ENCODE results near the gene SERPINI1. TPM values are rescaled to one million over a fixed set of nuclear protein-coding genes. Genes with fewer than 3 reads are reported as not detected.

Gene SERPINI1
- total and polyA plus RNA-seq, 9 of the 15 experiments (the other 6 are each of a cell fraction or from before 2014, with no cell fraction given) = 1.6 to 9.9 (median 3.5) TPM

- no peak for TF ChIP-seq SNRNP70 (optimal IDR thresholded peaks at IDR 0.05; ENCODE audit: low read depth, low read length)
- no peak for TF ChIP-seq SRSF1 (IDR thresholded peaks at IDR 0.05; ENCODE audit: low read depth, low read length)
- TF ChIP-seq MCM5 (IDR thresholded peaks at IDR 0.05; ENCODE audit: low read depth) = no peak
- no peak for TF ChIP-seq RFX1 (IDR thresholded peaks at IDR 0.05)
- no peak for TF ChIP-seq RBFOX2 (IDR thresholded peaks at IDR 0.05; ENCODE audit: low read depth, low read length)
- TF ChIP-seq, protein P1, sequence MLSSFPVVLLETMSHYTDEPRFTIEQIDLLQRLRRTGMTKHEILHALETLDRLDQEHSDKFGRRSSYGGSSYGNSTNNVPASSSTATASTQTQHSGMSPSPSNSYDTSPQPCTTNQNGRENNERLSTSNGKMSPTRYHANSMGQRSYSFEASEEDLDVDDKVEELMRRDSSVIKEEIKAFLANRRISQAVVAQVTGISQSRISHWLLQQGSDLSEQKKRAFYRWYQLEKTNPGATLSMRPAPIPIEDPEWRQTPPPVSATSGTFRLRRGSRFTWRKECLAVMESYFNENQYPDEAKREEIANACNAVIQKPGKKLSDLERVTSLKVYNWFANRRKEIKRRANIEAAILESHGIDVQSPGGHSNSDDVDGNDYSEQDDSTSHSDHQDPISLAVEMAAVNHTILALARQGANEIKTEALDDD (IDR thresholded peaks at IDR 0.05) = peak; percentile 60; the same call in 1 of the 2 replicates
- TF ChIP-seq, protein P2, sequence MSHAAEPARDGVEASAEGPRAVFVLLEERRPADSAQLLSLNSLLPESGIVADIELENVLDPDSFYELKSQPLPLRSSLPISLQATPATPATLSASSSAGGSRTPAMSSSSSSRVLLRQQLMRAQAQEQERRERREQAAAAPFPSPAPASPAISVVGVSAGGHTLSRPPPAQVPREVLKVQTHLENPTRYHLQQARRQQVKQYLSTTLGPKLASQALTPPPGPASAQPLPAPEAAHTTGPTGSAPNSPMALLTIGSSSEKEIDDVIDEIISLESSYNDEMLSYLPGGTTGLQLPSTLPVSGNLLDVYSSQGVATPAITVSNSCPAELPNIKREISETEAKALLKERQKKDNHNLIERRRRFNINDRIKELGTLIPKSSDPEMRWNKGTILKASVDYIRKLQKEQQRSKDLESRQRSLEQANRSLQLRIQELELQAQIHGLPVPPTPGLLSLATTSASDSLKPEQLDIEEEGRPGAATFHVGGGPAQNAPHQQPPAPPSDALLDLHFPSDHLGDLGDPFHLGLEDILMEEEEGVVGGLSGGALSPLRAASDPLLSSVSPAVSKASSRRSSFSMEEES (CRISPR knock-in tag; IDR thresholded peaks at IDR 0.05) = no peak
- no peak for TF ChIP-seq ELF4 (CRISPR knock-in tag; IDR thresholded peaks at IDR 0.05)
- TF ChIP-seq, protein P3, sequence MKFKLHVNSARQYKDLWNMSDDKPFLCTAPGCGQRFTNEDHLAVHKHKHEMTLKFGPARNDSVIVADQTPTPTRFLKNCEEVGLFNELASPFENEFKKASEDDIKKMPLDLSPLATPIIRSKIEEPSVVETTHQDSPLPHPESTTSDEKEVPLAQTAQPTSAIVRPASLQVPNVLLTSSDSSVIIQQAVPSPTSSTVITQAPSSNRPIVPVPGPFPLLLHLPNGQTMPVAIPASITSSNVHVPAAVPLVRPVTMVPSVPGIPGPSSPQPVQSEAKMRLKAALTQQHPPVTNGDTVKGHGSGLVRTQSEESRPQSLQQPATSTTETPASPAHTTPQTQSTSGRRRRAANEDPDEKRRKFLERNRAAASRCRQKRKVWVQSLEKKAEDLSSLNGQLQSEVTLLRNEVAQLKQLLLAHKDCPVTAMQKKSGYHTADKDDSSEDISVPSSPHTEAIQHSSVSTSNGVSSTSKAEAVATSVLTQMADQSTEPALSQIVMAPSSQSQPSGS (CRISPR knock-in tag; IDR thresholded peaks at IDR 0.05) = no peak
- no peak for TF ChIP-seq CBX2 (IDR thresholded peaks at IDR 0.05; ENCODE audit: insufficient read depth, low read length, poor library complexity, severe bottlenecking)
- TF ChIP-seq GABPB1 (CRISPR knock-in tag; IDR thresholded peaks at IDR 0.05) = no peak
- no peak for TF ChIP-seq FOXJ2 (tag; IDR thresholded peaks at IDR 0.05)
- no peak for TF ChIP-seq NFYB (IDR thresholded peaks at IDR 0.05; ENCODE audit: extremely low read depth, insufficient read length)
- TF ChIP-seq NBN (IDR thresholded peaks at IDR 0.05; ENCODE audit: low read depth) = no peak
- TF ChIP-seq ARID3A (IDR thresholded peaks at IDR 0.05; ENCODE audit: borderline replicate concordance, low read depth, low read length) = peak; percentile 58; the same call in 1 of the 2 replicates
- TF ChIP-seq, protein P4, sequence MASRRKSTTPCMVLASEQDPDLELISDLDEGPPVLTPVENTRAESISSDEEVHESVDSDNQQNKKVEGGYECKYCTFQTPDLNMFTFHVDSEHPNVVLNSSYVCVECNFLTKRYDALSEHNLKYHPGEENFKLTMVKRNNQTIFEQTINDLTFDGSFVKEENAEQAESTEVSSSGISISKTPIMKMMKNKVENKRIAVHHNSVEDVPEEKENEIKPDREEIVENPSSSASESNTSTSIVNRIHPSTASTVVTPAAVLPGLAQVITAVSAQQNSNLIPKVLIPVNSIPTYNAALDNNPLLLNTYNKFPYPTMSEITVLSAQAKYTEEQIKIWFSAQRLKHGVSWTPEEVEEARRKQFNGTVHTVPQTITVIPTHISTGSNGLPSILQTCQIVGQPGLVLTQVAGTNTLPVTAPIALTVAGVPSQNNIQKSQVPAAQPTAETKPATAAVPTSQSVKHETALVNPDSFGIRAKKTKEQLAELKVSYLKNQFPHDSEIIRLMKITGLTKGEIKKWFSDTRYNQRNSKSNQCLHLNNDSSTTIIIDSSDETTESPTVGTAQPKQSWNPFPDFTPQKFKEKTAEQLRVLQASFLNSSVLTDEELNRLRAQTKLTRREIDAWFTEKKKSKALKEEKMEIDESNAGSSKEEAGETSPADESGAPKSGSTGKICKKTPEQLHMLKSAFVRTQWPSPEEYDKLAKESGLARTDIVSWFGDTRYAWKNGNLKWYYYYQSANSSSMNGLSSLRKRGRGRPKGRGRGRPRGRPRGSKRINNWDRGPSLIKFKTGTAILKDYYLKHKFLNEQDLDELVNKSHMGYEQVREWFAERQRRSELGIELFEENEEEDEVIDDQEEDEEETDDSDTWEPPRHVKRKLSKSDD (conservative IDR thresholded peaks at IDR 0.05; ENCODE audit: low read length) = no peak
- TF ChIP-seq HMG20B (CRISPR knock-in tag; IDR thresholded peaks at IDR 0.05) = no peak
- no peak for TF ChIP-seq ZNF76 (CRISPR knock-in tag; IDR thresholded peaks at IDR 0.05; ENCODE audit: borderline replicate concordance)
- no peak for TF ChIP-seq ZNF384 (IDR thresholded peaks at IDR 0.05; ENCODE audit: low read depth, low read length)
- no peak for TF ChIP-seq ERF (CRISPR knock-in tag; IDR thresholded peaks at IDR 0.05)
- TF ChIP-seq DDX20 (tag; IDR thresholded peaks at IDR 0.05; ENCODE audit: low read depth) = no peak
- TF ChIP-seq ZNF77 (CRISPR knock-in tag; IDR thresholded peaks at IDR 0.05) = no peak
- TF ChIP-seq SNIP1 (IDR thresholded peaks at IDR 0.05; ENCODE audit: low read depth) = no peak
Observed at GRCh38 chr3:167723872-167724271, 11.6 kb upstream of the SERPINI1 start (continued).

All from K562 (cell line).